ENCODE measurements around the gene SHC4.

GRCh38 chr15:48800245-48800644, 163.5 kb downstream of the SHC4 start:
- TF ChIP-seq, protein P1, sequence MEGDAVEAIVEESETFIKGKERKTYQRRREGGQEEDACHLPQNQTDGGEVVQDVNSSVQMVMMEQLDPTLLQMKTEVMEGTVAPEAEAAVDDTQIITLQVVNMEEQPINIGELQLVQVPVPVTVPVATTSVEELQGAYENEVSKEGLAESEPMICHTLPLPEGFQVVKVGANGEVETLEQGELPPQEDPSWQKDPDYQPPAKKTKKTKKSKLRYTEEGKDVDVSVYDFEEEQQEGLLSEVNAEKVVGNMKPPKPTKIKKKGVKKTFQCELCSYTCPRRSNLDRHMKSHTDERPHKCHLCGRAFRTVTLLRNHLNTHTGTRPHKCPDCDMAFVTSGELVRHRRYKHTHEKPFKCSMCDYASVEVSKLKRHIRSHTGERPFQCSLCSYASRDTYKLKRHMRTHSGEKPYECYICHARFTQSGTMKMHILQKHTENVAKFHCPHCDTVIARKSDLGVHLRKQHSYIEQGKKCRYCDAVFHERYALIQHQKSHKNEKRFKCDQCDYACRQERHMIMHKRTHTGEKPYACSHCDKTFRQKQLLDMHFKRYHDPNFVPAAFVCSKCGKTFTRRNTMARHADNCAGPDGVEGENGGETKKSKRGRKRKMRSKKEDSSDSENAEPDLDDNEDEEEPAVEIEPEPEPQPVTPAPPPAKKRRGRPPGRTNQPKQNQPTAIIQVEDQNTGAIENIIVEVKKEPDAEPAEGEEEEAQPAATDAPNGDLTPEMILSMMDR (IDR thresholded peaks at IDR 0.05), result no peak
- no peak for TF ChIP-seq POLR2A (IDR thresholded peaks at IDR 0.05)
